Epidermal melanocyte (primary cell): ENCODE results near the gene PSMC5.
A peak's percentile ranks its signal among the peaks of the same experiment; 100 is the strongest.

ENCODE experiments used
- DNase-seq: peaks from one replicate; pipeline ENCODE4 v3.0.0; 2011; ENCODE audit warnings: low spot score; ENCODE audit not compliant: insufficient read length

PSMC5 gene

DNA sequence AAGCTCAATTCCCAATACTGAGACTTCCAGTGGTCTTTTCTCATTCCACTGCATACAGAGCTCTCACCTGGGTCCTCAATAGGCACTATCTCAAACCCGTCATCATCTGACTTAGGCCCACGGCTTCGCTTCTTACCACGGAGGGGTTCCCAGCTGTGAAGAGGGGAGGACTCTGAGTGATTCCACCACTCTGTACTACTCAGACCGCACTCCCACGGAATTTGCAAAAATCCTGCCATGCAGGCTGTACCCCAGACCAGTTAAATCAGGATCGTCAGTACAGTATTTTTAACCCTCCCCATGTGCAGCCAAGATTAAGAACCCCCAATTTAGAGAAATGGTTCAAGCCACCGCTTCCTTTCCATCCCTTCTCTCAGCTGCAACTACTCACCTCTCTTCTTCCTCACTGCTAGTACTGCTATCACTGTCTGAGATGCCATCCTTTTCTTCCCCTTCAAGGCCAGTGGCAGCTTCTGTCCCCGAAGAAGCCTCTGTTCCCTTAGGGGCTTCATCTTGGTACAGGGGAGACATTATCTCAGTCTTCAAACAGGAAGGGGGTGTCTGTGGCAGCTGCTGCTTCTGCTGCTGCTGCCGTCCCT lies 6.2 kb upstream of the PSMC5 start:
- DNase-seq = no peak

DNA sequence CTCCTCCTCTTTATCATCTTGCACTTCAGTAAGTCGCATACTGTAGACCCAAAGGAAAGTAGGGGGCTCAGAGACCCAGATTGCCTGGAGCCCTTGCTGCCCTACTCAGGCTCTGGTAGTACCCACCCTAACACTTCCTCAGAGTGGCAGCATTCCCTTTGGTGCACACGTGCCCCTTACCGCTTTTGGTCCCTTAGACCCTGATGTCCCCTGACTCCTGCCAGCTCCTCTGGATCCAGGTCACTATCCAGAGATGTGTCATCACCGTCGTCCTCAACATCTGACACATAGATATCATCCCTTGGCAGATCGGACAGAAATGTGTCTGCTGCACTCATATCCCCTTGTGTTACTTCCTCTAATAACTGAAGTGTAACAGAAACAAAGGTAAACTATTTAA lies 5.4 kb upstream of the PSMC5 start:
- no peak for DNase-seq

DNA sequence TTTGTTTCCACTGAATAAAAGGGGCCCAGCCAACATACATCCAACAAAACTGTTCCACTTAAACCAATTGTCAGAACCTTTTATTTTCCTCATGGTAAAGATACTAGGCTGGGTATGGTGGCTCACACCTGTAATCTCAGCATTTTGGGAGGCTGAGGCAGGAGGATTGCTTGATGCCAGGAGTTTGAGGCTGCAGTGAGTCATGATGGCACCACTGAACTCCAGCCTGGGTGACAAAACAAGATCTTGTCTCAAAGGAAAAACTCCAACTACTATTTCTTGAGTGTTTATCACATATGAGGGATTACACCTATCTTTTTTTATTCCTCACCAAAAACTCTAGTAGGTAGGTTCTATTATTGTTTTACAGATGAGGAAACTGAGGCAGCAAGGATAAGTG lies 4.7 kb upstream of the PSMC5 start:
- DNase-seq = no peak

DNA sequence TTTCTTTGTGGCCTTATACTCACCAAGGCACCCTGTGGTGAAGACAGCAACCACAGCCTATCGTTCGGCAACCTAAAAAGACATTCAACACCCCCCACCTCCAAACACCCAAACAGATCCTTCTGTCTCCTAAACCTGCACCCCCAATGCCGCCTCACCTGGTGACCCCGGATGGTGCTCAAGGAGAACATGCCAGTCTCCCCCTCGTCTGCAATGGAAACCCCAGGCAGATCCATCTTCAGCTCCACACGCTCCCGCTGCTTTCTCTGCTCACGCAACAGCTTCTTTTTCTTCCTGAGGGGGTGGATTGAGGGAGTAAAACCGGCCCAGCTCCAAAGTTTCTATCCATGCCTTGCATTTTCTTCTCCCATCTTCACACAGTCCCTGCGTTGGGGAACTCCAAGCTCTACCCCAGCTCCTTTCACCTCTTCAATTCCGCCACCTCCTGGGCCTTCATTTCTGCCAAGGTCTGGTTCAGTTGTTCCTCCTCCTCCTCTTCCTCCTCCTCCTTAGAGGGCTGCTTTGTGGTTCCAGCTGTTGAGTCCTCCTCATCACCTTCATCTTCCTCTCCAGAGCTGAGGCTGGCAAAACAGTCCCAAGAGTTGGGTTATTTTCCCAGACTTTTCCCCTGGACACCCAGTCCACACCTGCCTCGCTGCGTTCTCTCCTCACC lies 3.4 kb upstream of the PSMC5 start:
- no peak for DNase-seq

DNA sequence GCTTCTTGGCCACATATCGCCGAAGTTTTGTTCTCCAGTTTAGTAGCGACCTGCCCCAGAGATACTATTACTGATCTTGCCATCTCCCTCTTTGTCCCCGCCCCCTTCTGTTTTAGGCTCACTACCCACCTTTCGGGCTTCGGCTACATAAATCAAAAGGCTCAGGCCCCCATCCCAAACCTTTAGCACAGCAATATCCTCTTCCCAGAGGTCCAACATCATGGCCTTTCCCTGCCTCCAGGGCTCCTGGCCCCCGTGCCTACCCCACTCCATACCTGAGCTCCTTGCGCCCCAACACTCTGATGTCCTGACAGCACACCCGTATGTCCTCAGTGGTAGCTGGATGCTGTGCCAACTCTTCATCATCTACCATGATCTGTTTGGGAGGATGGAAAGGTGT lies 2.9 kb upstream of the PSMC5 start:
- DNase-seq = no peak

DNA sequence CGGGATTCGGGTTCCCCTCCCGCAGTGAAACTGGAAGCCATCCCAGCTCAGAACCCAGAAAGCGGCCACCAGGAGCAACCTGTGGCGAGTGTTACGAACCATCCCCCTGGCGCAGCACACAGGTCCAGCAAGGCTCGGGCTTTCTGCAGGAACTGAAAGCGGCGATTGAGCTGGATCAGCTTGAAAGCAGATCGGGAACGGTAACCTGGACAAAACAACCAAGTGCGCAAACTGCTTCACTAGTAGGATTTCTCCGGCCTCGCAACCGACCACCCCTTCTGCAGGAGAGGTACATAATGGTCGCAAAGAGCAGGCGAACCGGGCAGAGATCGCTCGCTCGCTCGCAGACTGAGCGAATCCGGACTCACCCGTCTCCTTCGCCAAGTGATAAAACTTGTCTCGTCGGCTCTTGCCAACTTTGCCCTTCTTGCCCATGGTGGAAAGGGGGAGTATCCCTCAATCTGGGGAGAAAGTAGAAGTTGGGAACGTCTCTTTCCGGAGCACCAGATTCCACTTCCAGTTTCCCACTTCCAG lies 696 bp upstream of the PSMC5 start:
- no peak for DNase-seq

DNA sequence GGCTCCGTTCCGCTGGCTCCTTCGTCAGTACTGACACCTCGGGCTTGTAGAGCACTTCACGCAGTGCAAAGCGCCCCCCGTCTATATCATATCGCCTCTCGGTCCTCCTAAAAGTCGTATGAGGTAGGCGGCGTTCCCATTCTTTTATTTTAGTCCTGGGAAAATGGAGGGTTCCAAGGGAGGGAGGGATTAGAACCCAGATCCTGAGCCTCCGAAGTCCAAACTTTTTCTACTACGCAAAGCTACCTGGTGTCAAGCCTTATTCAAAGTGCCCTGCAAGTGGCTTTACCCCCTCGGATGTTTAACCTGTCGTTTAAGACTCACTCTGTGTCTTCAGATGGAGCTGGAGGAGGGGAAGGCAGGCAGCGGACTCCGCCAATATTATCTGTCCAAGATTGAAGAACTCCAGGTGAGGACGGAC lies 580 bp downstream of the PSMC5 start:
- DNase-seq = no peak

DNA sequence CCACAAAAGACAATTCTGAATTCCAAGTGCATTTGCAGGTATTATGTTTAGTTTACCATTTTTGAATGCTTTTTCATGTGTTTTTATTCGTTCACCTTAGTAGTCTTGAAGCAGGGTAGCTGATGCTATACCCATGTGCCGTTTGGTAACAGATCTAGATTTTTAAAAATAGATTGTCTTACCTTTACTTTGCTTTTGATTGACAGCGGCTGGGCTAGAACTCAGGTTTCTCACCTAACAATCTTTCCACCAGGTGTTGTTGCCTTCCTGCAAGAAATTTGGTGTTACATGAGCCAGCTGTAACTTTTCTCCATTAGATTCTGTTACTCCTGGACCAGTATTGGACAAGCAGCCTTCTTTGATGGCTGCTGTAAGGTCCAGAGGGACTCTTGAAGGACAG lies 1.7 kb downstream of the PSMC5 start:
- no peak for DNase-seq

DNA sequence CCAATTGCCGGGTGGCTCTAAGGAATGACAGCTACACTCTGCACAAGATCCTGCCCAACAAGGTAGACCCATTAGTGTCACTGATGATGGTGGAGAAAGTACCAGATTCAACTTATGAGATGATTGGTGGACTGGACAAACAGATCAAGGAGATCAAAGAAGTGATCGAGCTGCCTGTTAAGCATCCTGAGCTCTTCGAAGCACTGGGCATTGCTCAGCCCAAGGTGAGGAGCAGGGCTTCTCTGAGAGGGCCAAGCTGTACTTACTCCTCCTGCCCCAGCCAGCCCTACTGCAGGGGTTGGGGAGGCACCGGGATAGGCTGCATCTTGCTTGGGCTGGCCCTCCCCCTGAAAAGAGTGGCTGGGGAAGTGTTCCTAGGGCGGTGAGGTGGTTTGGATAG lies 3.0 kb downstream of the PSMC5 start:
- no peak for DNase-seq

DNA sequence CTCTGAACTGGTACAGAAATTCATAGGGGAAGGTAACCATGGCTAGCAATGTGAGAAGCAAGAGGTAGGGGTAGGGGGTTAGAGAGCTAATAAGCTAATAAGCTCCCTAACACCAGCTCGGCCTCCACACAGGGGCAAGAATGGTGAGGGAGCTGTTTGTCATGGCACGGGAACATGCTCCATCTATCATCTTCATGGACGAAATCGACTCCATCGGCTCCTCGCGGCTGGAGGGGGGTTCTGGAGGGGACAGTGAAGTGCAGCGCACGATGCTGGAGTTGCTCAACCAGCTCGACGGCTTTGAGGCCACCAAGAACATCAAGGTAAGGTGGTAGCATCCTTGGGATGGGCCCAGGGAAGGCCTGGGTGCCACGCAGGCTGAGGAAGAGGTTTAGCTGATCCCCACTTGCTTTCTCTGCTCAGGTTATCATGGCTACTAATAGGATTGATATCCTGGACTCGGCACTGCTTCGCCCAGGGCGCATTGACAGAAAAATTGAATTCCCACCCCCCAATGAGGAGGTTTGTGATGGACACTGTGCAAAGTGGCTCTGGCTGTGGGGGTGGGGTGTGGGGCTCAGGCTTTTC lies 3.8 kb downstream of the PSMC5 start:
- DNase-seq = no peak

DNA sequence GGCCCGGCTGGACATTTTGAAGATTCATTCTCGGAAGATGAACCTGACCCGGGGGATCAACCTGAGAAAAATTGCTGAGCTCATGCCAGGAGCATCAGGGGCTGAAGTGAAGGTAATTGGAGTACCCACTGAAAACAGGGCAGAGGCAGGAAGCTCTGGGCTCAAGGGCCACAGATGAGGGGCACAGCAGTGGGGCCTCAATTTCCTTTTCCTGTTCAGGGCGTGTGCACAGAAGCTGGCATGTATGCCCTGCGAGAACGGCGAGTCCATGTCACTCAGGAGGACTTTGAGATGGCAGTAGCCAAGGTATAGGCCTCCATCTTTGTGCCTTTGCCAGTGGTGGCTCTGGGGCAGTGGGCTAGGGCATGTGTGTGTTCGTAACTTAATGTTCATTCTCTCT lies 4.3 kb downstream of the PSMC5 start:
- no peak for DNase-seq

DNA sequence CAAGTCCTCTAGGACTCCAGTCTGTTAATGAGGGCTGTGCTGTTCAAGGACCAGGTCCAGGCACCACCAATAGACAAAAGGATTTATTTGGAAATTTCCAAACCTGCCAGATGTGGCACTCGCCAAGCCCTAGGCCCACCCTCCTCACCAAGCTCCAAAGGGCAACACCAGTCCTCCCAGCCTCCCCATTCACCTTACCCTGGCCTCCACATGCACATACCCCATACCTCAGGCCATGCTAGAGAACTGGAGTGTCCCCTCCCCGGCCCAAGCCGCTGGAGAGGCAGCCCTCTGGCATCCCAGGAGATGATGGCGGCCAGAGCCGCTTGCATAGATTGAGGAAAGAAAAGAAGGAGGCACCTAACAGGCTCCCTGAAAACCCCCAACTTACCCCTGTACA lies 4.8 kb downstream of the PSMC5 start:
- DNase-seq = no peak

DNA sequence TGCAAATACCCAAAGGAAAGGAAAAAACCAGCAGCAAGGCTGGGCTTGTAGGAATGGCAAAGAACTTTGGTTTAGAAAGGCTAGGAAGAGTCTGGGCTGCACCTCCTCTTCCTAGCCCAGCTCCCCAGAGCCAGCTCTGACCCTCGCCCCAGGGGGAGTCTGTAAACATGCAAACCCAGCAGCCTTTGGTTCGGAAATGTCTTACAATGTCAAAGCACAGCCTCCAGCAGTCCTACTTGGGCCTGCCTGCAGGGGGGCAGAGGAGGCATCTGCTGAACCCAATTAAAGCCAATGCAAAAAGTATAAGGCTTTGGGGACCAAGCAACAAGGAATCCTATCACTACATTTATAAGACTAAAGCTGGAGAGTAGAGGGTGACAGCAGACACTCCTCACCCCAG lies 5.2 kb downstream of the PSMC5 start:
- DNase-seq = no peak

DNA sequence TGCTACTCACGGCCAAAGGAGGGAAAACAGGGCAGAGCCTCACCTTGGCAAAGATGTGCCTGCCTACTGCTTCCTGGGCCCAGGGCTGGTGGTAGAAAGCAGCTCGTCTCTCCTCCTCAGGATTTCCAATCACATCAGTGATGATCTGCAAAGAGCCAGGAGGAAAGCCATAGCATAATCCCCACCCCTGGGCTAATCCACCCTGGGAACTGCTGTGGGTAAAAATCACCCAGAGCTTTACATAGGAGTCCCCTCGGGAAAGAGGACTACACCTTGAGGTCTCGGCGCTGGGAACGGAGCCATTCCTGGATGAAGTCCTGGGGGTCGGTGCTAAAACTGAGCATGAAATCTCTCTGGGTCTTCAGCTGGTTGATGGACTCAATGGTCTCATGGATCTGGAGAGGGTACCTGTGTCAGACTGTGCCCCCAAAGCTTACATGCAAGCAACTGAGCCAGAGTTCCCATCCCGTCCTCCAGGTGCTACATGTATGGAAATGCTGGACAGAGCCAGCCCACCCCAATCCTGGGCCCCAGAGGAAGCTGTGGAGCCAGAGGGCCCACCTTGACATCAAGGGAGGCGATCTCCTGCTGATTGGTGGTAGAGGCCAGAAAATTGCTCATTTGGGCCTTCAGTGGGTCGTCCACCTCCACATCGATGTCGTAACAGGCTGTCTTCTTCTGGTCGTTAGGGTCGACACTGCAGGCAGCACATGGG lies 6.0 kb downstream of the PSMC5 start:
- DNase-seq = no peak

DNA sequence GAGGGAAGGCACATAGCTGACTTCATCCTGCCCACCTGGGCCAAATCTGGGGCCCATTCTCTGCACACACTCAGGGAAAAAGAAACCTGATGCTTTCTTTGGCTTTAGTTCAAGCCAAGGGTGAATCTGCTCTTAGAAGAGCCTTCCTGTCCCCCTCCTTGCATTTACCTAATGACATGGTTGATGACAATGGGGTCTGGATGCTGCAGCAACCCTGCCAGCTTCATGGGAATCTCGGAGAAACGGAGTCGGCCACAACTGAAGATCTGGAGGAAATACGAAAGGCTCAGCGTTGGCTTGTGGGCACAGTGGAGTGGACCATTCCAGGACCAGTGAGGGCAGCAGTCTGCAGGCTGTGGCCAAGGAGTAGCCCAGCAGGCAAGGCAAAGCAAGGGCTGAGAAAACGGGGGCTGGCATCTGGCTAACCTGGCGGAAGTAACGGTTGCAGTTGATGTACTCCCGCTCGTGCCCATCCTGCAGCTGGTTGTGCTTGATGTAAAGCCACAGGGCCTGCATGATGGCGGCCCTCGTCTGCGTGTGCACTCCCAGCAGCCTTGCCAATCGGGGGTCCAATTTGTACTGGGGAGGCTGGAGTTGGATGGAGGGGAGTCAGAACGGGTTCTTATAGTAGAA lies 6.6 kb downstream of the PSMC5 start:
- DNase-seq = no peak

DNA sequence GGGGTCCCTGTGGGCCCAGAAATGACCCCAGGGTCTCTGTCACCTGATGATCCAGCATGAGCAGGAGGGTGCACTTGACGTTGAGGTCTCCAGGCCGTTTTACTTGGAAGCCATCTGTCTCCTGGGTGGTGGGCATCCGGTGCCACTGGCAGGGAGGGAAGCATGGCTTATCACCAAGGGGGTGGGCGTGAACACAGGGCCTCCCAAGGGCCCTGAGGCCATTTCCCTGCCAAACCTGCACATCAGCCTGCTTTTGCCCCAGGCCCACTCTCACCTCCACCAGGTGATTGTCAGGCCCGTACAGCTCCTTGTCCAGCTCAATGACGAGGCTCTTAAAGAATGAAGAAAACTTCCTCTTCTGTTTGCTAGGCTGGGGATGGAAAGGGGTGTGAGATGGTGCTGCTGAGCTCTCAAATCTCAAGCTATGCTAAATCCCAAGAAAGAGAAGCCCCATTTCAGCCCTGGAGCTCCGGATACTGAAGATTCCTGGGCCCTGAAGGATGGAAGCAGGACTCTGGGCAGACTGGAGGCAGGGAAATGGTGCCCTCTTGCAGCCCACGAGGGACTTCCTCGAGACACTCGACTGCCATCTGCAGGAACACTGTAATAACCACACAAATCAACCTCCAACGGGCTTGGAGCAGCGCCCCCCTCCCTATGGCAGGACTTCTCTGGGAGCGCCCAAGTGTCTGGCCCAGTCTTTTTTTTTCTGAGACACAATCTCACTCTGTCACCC lies 7.4 kb downstream of the PSMC5 start:
- peak; percentile 38 for DNase-seq

DNA sequence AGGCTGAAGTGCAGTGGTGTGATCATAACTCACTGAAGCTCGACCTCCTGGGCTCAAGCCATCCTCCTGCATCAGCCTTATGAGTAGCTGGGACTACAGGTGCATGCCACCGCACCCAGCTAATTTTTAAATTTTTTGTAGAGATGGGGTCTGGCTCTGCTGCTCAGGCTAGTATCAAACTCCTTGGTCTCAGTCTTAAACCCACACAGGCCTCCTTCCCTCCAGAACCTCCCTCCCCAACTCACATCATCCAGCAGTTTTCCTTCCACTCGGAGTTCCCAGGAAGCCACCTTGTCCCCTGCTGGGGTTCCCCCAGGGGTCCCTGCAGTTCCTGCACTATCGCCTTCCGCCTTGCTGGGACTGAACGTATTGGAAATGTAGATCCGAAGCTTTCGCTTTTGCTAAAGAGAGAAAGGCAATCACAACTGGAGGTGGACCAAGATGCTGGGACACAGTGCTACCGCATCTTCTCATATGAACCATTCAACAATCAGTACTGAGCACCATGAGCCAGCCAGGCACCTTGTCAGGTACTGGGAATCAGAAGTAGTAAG lies 8.0 kb downstream of the PSMC5 start:
- DNase-seq = no peak

DNA sequence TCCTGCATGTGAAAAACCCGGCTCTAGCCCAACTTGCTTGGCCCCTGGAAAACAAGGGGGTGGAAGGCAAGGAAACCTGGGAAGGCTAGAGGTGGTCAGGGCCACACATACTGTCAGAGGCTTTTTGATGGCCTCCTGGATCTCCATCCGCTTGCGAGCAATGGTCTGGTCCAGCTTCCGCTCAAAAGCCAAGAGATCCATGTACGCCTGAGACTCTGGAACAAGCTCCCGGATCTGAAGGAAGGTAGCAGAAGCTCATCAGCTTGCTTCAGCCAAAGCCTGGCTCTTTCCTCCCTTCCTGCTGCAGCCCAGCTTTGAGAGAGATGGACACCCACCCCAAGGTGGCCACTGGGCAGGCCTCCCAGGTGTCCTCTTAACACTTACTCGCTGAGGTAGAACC lies 9.6 kb downstream of the PSMC5 start:
- no peak for DNase-seq

DNA sequence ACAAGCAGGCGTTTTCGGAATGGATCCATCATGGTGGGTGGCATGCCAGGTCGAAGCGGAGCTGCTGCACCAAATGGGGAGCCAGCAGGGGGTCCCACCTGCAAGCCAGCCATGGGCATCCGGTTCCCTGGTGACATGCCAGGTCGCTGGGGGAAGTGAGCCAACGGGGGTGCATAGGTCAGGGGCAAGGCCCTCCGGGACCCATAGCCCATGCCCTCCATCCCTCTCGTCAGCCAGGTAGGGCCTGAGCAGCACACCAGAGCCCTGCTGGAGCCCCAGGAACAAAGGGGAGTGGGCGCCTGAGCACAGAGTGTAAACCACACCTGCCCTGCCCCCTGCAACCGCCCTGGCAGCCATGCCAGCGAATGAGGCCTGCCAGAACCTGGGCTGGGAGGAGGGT lies 10.2 kb downstream of the PSMC5 start:
- DNase-seq = no peak

DNA sequence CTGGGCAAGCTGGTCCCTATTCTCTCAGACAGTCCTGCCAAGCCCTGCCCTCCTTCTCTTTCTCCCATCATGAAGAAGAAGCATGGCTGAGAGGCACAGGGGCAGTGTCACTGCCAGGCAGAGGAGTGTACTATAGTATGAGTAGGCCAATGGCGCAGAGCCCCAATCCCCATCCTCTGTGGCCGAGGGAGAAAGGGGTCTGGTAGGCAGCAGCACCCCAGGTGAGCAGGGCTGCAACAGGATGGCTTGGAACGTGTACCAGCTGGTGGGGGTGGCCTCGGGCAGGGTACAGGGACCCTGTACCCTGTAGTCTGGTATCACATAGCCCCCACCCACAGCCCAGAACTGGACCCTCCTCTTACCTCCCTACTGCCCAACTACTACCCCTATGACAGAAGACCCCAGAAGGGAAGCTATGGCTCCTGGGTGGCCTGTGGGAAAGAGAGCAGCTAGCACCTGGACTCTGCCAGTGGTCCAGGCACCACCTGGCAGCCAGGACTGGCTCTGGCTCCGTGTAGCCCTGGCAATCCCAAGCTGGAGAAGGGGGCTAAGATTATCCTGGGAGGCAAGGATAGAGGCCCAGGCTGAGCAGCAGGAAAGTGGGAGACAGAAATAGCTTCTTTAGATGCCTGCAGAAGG lies 10.8 kb downstream of the PSMC5 start:
- no peak for DNase-seq
